Middle frontal gyrus (tissue), 1 donor: Measurements from ENCODE around the gene FYN.
"Not testable (repeated sequence)": the region's sequence is repeated elsewhere in the genome, so short reads cannot be mapped to it uniquely, and the experiment has no call there.

Experiments used
- DNase-seq: peaks from one replicate; pipeline ENCODE4 v3.0.0-alpha.2; 2015; ENCODE audit warnings: low spot score; ENCODE audit errors: extremely low spot score

Gene FYN

DNA sequence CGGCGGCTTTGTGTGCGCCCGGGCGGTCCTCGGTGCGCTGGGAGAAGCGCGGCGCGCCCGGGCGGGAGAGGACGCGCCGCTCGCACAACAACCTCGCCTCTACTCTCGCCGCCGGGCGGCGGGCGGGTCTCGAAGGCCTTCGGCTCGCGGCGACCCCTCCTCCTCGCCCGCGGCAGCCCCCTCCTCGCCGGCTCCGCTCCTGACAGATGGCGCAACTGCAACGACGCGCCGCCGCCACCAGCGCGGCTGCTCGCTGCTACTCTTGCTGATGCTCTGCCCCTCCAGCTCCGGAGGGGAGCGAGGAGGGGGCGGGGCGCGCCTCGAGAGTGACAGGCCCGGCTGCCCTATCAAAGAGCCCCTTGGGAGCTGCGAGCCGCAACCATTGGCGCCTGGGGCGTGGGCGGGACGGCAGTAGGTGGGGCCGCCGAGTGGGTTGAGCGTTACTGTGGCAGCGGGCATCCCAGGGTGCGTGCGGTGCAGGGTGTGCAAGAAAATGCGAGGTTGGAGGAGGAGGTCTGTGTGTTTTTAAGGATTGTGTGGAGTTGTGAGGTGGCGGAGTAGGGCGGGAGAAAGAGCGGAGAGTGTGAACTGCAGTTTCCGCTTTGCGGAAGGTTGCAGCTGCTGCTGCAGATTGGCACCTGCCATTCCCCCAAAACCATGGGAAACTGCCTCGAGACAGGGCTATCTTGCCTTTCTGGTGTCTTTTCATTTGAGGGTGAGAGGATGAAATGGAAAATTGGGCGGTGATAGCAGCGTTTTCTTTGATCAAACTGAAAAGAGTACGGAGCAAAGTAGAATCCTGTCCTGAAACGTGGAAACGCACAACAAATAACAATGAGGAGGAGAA, at the start of gene FYN:
Gene FYN, minus strand, starts transcription at position 275 of the 847 bp plus-strand sequence. CDS start 153,401 bp downstream, outside the sequence.
- DNase-seq = peak; percentile 96

DNA sequence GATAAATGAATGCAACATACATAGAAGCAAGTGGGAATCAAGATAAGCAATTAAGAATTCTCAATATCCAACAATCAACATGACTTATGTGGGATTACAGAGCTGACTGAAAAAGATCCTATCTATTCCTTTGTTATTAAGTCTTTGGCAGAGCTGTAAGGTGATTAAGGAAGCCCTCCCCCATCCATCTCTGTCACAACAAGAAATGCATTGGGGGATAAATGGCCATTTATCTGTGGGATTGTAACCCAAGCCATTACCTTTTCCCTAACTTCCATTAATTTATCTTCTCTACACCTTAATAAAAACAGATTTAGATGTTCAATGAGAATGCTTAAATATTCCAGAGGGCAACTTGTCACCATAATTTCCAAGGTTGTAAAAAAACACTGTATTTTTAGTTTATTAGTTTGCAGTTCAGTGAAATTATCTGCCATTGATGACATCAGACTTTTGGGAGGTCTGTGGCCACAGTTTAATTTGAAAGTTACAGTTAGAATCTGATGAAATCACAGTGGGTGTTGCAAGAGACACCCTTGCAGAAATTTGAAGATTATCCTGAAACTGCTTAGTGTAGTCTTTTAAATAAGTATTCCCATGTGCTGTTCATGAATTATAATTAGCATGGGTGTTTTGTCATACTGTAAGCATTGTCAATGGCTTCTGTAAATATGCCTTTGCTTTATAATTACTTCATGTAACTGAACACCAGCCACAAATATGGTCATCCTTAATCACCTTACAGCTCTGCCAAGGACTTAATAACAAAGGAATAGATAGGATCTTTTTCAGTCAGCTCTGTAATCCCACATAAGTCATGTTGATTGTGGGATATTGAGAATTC, 49.4 kb upstream of the FYN start:
- no peak for DNase-seq

DNA sequence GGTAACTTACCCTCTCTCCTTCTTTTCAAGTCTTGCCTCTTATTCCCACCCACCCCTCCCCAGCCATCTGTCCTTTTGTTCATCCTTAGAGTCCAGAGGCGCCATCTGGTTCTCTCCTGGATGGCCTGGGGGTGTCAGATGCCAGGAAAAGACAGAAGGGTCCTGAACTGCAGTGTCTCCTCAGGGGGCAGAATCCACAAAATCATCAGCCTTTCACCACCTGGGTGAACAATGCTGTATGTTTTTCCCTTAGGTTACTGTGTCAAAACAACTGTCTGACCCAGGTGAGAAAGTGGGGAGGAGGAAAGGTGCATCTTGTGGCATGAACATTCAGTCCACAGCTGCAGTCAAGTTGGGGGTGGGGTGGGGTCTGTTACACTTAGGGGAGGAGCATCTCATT, 47.9 kb upstream of the FYN start:
- no peak for DNase-seq

DNA sequence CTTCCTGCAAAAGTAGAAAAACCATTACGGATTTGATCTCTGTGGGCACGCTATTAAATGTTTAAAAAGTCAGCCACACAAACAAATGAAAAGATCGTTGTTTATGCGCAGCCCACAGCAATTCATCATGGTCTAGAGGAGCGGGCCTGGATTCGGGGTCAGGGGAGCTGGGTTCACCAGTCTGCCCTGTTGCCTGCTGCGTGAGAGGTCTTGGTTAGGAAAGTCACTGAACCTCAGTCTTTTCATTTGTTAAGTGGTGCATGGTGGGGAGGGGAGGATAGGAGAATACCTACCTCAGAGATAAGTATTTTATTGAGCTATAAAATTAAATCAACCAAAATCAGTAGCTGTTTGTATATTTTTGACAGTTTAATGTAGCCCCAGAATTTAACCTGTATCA, 47.3 kb upstream of the FYN start:
- no peak for DNase-seq

DNA sequence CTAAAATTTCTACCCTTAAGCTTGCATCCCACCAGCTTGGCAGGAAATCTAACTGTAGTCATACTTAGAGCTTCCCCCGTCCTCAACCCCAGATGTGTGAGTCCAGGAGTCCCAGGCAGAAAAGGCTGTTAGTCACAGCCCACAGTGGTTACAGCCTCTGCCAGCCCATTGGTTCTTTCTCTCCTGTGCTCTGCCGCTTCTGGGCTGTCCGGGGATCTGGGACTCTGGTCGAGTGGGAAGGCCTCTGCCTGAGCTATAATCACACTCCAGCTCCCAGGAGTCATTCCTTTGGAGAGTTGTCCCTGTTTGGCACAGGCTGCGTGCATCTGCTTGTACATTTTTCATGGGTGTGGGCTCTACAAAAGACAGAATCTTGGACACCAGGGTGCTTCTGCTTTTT, 45.6 kb upstream of the FYN start:
- no peak for DNase-seq

DNA sequence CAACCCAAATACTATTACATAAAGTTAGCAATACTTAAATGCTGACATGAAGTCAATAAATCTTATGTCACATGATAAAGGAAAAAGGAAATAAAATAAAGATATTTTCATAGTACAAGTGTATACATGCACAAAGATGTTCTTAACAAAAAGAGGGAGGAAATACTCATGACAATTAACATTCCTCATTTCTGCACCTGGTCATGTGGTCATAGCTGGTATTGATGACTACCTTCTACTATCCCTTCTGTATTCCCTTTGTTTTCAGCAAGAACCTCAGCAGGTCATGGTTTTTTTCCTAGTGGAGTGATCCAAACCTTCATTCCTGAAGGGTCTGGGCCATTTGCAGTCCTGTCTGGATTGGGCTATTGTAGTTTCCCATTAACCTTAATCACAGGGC, 43.5 kb upstream of the FYN start:
- no peak for DNase-seq

DNA sequence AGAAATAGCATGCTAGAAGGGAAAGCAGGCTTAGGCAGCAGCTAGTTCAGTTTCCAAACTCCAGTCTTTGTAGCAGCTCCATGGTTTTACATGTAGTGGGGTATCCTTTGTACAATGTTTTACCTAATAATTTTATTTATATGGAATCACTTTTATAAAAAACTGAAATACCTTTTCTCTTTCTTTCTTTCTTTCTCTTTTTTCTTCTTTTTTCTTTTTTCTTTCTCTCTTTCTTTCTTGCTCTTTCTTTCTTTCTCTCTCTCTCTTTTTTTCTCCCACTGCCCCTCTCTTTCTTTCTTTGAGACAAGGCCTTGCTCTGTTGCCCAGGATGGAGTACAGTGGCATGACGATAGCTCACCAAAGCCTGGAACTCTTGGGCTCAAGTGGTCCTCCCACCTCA, 41.4 kb upstream of the FYN start:
- no peak for DNase-seq

DNA sequence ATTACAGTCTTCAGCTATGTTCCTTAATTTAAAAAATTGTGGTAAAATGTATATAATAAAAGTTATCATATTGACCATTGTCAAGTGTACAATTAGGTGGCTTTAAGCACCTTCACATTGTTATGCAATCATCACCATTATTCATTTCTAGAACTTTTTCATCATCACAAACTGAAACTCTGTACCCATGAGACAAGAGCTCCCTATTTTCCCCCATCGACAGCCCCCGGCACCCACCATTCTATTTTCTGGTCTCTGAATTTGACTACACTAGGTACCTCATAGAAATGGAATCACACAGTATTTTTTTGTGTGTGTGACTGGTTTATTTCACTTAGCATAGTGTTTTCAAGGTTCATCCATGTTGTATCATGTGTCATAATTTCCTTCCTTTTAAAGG, 39.7 kb upstream of the FYN start:
- DNase-seq = no peak

DNA sequence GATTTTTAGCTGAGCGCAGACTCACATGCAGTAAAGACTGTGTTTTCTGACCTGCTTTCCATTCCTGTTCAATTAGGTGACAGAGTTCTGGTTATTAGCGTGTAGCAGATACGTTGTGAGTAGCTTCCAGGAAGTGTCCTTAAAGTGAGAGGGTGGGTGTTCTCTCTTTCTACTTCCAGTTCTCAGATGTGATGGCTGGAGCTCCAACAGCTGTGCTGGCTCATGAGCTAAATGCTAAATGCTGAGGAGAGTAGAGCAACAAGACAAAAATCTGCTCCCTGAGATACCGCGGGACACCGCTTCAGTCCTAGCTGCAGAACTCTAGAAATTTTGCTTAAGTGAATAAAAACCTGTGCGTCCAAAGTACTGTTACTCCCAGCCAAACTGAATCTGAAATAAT, 38.2 kb upstream of the FYN start:
- DNase-seq = no peak

DNA sequence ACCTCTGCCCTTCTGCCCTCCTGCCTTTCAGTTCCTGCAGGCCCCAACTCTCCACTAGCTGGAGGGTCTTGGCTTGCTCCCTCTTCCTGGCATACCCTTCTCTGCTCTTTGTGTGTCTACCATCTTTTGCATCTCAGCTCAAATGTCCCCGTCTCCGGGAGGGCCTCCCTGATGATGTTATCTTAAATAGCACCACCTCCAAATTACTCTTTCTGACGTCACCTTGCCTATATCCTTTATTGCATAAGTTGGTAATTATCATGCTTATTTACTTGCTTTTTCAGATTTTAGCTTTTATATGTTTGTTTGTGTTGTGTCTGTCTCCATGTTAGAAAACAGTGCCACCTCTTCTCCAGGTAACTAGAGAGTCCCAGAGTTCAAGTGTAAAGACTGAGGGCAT, 36.0 kb upstream of the FYN start:
- DNase-seq = no peak

DNA sequence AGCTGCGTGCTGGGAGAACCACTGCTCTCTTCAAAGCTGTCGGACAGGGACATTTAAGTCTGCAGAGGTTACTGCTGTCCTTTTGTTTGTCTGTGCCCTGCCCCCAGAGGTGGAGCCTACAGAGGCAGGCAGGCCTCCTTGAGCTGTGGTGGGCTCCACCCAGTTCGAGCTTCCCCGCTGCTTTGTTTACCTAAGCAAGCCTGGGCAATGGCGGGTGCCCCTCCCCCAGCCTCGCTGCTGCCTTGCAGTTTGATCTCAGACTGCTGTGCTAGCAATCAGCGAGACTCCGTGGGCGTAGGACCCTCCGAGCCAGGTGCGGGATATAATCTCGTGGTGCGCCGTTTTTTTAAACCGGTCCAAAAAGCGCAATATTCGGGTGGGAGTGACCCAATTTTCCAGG, 35.1 kb upstream of the FYN start:
- DNase-seq = not testable (repeated sequence)

DNA sequence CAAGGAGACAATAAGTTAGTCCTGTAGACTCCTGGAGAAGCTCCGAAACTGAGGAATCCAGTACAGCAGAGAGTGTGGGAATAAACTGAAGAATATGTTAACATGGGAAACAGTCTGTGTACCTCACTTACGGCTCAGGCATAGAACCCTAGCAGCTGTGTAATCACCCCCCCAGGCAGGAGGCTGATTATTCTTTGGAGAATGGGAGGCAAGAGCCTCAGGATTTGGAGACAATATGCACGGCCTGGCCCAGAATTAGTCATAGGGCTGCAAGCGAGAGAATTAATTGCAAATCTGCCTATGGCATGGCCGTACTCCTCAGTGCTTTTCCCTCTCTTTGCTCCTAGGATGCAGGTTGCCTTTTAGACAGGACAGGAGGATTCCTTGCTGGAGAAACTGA, 27.5 kb upstream of the FYN start:
- DNase-seq = no peak

DNA sequence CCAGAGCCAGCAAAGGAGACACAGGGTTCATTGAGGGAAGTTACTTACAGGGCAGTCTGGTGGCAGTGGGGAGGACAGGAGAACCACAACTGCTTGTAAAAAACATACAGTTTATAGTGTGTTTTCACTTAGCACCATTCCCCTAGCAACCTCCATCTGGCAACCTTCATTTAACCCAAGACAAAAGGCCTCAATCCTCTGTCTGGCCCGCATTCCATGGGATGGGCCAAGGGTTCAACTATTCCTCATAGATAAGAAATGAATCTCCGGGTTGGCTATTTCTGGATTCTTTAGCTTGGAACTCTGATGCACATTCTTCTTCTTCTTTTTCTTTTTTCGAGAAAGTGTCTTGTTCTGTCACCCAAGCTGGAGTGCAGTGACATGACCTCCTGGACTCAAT, 26.3 kb upstream of the FYN start:
- DNase-seq = no peak

DNA sequence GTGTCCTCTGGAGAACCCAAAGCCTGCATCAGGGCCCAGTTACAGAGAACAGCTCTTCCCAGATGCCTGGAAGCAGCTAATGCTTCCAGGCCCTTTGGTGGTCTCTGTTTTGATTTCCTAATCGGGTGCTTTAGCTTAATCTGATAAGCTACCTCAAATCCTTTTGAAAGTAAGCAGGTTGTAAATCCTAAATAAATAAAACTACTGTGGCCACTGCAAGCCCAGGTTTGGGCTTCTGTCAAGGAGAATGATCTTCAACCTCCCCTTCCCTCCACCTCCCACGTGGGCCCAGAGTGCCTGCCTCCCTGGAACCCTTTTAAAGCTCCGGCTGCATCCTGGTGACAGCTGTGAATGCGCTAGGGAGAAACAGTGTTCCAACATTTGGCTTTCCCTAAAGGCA, 25.2 kb upstream of the FYN start:
- no peak for DNase-seq

DNA sequence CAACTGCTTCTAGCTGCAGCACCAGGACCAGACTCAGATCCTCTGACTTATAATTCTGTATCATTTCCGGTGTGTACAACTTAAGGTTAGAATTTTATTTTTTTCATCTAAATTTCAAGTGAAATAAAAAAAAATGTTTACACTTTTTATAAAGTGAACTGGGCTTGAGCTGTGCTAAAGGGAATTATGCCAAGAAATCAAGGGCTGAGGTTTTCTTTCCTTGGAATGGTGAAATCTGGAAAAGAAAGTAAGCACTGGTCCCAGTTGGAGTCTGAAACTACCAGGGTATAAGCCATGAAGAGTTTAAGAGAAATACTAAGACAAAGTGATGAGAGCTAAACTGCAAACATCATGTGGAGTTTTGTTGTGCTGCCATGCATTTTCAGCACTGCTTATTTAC, 21.7 kb upstream of the FYN start:
- no peak for DNase-seq

DNA sequence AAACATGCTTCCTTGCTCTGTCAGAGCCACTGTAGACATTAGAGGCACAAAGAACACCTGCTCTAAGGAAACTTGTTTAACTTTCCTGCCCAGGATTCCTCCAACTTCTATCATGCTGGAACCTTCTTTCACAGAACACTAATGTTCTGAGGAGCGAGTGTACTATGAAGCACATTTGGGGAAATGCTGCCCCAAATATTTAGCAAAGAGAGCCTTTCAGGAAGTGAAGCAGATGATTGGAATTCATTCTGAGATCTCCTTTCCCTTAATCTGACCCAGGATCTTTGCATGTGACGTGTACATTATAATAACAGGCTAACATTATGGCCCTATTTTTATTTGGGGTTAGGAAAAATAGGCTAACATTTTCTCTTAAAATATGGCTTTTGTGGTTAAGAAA, 21.0 kb upstream of the FYN start:
- DNase-seq = no peak

DNA sequence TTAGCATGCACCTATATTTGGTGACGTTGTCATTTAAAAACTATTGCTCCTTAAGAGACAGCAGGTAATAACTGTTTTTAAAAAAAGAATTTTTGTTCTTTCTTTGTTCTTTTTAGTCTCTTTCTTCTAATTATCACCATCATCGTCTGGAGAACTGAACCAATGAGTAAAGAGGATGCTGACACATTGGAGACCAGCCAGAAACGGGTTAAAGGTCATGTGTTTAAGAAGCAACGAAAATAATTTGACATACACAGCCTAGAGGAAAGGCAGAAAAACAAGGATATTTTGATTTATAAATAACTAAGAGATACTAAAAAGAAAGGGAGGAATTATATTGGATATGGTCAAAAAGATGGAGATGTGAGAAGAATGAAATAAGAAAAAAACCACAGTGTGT, 19.2 kb upstream of the FYN start:
- no peak for DNase-seq

DNA sequence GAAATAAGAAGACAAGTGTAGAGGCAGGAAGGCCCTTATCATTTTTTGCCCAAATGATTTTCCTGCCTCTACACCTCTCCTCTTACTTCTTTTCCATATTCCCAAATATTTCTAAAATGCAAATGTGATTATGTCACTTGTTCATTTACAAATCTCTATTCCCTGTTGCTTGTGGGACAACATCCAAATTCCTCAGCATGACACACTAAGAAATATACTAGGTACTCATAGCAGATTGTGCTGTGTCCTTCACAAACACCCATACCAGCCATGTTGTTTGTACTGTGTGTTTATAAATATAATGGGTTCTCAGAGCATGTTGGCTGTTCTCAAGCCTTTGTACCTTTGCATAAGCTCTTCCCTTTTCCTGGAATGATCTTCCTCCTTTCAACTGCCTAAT, 17.7 kb upstream of the FYN start:
- no peak for DNase-seq

DNA sequence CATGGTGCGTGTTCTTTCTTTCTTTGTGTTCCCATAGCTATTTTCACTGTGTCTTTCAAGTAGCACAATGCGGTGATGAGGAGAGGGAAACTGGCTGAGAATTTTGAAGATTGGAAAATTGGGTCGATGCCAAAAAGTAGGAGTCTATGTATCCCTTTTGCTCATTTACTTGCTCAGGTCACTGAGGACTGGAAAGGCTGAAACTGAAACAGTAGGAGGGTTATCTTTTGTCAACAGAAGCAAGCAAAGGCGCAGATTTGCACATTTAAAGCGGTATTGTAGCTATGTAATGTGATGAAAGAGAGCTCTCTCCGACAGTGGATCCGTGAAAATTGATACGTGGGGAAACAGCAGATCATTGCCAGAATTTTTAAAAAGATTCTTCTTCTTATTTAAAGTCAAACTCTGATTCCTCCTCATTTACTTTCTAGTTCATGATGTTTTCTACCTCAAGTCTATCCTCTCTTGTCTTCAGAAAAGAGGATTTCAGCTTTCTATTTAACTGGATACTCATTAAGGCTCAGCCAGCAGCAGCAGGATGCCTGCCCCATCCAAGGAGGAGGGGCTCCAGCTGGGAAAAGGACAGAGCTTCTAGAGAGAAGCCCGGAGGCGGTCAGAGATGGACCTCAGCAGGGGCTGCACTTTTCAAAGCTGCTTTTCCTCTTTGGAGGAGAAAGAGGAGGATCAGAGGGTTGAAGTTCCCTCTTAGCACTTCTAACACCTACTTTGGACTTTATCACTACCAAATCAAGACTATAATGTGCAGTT, 15.9 kb upstream of the FYN start:
- DNase-seq = no peak

DNA sequence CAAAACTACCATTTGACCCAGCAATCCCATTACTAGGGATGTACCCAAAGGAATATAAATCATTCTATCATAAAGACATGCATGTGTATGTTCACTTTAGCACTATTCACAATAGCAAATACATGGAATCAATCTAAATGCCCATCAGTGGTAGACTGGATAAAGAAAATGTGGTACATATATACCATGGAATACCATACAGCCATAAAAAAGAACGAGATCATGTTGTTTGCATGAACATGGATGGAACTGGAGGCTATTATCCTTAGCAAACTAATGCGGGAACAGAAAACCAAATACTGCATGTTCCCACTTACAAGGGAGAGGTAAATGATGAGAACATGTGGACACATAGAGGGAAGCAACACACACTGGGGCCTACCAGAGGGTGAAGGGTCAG, 13.5 kb upstream of the FYN start:
- DNase-seq = not testable (repeated sequence)

DNA sequence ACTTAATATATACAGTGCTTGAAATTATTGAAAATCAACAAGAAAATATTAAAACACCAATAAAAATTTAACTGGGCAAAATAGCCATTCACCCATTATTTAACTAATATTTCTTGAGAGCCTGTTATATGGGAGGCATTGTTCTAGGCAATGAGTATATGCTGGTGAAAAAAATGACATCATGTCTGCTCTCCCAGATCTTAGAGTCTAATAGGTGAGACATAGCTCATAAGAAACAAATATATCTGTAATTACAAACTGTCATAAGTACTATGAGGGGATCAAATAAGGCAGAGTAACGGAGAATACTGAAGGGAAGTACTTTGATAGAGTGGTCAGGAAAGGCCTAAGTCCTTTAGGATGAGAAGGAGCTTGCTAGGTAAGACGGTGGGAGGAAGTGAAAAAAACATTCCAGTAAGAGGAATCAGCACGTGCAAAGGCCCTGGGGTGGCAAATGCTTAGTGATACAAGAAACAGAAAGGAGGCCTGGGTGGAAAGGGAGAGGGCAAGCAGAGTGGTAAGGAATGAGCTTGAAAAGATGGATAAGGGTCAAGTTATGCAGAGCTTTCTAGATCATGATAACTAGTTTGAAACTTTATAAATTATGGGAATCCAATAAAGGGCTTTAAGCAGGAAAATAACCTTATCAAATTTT, 12.2 kb upstream of the FYN start:
- no peak for DNase-seq
